Endodermal cell (in vitro differentiated cells): ENCODE results near the gene LRP11. TPM values are rescaled to one million over a fixed set of nuclear protein-coding genes. Genes with fewer than 3 reads are reported as not detected.
"Not testable (repeated sequence)": the region's sequence is repeated elsewhere in the genome, so short reads cannot be mapped to it uniquely, and the experiment has no call there.

Source experiments
- DNase-seq: peaks from one replicate; pipeline ENCODE4 v3.0.0-alpha.2; 2017
- H3K27ac ChIP-seq: 2 replicates; pipeline ENCODE4 v1.5.1; 2013; ENCODE audit warnings: mild to moderate bottlenecking, low read depth, low read length, moderate library complexity
- H3K27me3 ChIP-seq: 2 replicates; pipeline ENCODE4 v1.6.1; 2013; ENCODE audit warnings: mild to moderate bottlenecking, low read length, moderate library complexity; ENCODE audit not compliant: insufficient read depth, control insufficient read depth, poor library complexity, severe bottlenecking
- H3K36me3 ChIP-seq: 2 replicates; pipeline ENCODE4 v1.7.0; 2013; ENCODE audit warnings: mild to moderate bottlenecking, low read length, moderate library complexity; ENCODE audit not compliant: control insufficient read depth, insufficient read depth
- H3K4me1 ChIP-seq: one replicate; pipeline ENCODE4 v1.7.0; 2013; ENCODE audit warnings: low read length; ENCODE audit not compliant: control insufficient read depth, insufficient read depth
- H3K4me3 ChIP-seq: 2 replicates; pipeline ENCODE4 v1.5.1; 2013; ENCODE audit warnings: mild to moderate bottlenecking, low read length, moderate library complexity
- H3K9ac ChIP-seq: 2 replicates; pipeline ENCODE4 v1.6.1; 2013; ENCODE audit warnings: mild to moderate bottlenecking, low read length, moderate library complexity; ENCODE audit not compliant: poor library complexity, severe bottlenecking; ENCODE audit errors: extremely low read depth
- H3K9me3 ChIP-seq: 2 replicates; pipeline ENCODE4 v1.6.1; 2013; ENCODE audit warnings: mild to moderate bottlenecking, low read length, moderate library complexity; ENCODE audit not compliant: control insufficient read depth
- H3K27ac Mint-ChIP-seq: 2 replicates; pipeline ENCODE4 v1.8.0; 2020; ENCODE audit warnings: mixed read lengths
- H3K27me3 Mint-ChIP-seq: 2 replicates; pipeline ENCODE4 v1.8.0; 2021; ENCODE audit warnings: mild to moderate bottlenecking, mixed read lengths; ENCODE audit not compliant: insufficient read depth
- H3K36me3 Mint-ChIP-seq: 2 replicates; pipeline ENCODE4 v1.8.0; 2020; ENCODE audit warnings: low read depth, mixed read lengths
- H3K4me1 Mint-ChIP-seq: 2 replicates; pipeline ENCODE4 v1.8.0; 2020; ENCODE audit warnings: mixed read lengths
- H3K4me3 Mint-ChIP-seq: 2 replicates; pipeline ENCODE4 v1.8.0; 2020; ENCODE audit warnings: mild to moderate bottlenecking, moderate library complexity, mixed read lengths
- H3K9me3 Mint-ChIP-seq: 2 replicates; pipeline ENCODE4 v1.8.0; 2020; ENCODE audit warnings: mild to moderate bottlenecking, mixed read lengths
- CTCF ChIP-seq: fragments of 200-600 bp; sonication (generic); conservative IDR thresholded peaks from 2 replicates; pipeline ENCODE4 v1.5.0; 2021; ENCODE audit warnings: antibody characterized with exemption, mild to moderate bottlenecking
- WGBS, 2 experiments: methylation state at CpG; one replicate each; pipeline versions ENCODE4 v1.1.5 to v1.1.7; 2013; ENCODE audit warnings: missing lambda C conversion rate in 2 of 2, mixed read lengths in 1 of 2; ENCODE audit not compliant: insufficient coverage in 1 of 2, insufficient read length in 1 of 2; 5-methylcytosine and 5-hydroxymethylcytosine counted together
- total RNA-seq, 2 donors: library from RNA; stranded (reverse); fragmentation: NEBNext Ultra II Directional in 1 of 2; extraction: Animal tissue kit (Norgen Biotek cat#: 25700) in 1 of 2; gene quantifications; 2 replicates in 1 of 2; 3 replicates in 1 of 2; pipeline ENCODE4 v1.2.1, GENCODE V29; 2021

Gene LRP11
- total RNA-seq, 2 donors from 2014 or later: 3.6 to 6.0 TPM

GRCh38 chr6:149862922-149863697, 1.0 kb downstream of the LRP11 start:
- peaks cover 15% of the 10 kb centered on the region for H3K4me1 Mint-ChIP-seq
- Histone ChIP-seq H3K9ac (no peak overlapping the region), H3K4me3 (peak overlapping the region; percentile 77), H3K4me1 (no peaks in the 10 kb centered on the region), H3K27me3 (peaks cover 45% of the 10 kb centered on the region), H3K9me3 (no peaks in the 10 kb centered on the region), H3K27ac (peak overlapping the region; percentile 56), H3K36me3 (no peaks in the 10 kb centered on the region)
- peak overlapping the region; percentile 53 for H3K4me3 Mint-ChIP-seq
- WGBS, 2 experiments: 4 to 5% methylated on average over 18 to 69 of the region's 69 CpGs
- H3K27me3 Mint-ChIP-seq: peaks cover 39% of the 10 kb centered on the region
- no peak for TF ChIP-seq CTCF
- no peak overlapping the region for H3K27ac Mint-ChIP-seq
- no peaks in the 10 kb centered on the region for H3K9me3 Mint-ChIP-seq
- no peaks in the 10 kb centered on the region for H3K36me3 Mint-ChIP-seq
- peak; percentile 81 for DNase-seq

- not testable (repeated sequence) for H3K27ac Mint-ChIP-seq, H3K36me3 ChIP-seq, DNase-seq, H3K4me1 ChIP-seq, H3K9me3 ChIP-seq, H3K36me3 Mint-ChIP-seq, H3K9me3 Mint-ChIP-seq, H3K9ac ChIP-seq, H3K4me3 ChIP-seq, H3K27ac ChIP-seq
- peaks cover 15% of the 10 kb centered on the region for H3K4me1 Mint-ChIP-seq
- WGBS, 2 experiments: 90 to 94% methylated on average over 2 to 7 of the region's 12 CpGs
- peaks cover 44% of the 10 kb centered on the region for H3K27me3 Mint-ChIP-seq
- peak overlapping the region; percentile 53 for H3K4me3 Mint-ChIP-seq
- peaks cover 49% of the 10 kb centered on the region for H3K27me3 ChIP-seq
Measured at GRCh38 chr6:149862424-149862738, 1.8 kb downstream of the LRP11 start.

- Mint-ChIP-seq H3K9me3 (no peaks in the 10 kb centered on the region), H3K27me3 (peaks cover 46% of the 10 kb centered on the region), H3K27ac (no peak overlapping the region), H3K4me3 (no peak overlapping the region), H3K4me1 (peaks cover 15% of the 10 kb centered on the region), H3K36me3 (no peaks in the 10 kb centered on the region)
- no peak overlapping the region for H3K9ac ChIP-seq
- no peak overlapping the region for H3K4me3 ChIP-seq
- H3K36me3 ChIP-seq: no peaks in the 10 kb centered on the region
- no peaks in the 10 kb centered on the region for H3K4me1 ChIP-seq
- no peaks in the 10 kb centered on the region for H3K9me3 ChIP-seq
- DNase-seq: no peak
- no peak overlapping the region for H3K27ac ChIP-seq
- peaks cover 53% of the 10 kb centered on the region for H3K27me3 ChIP-seq
- TF ChIP-seq CTCF: no peak
- WGBS, 2 experiments: 86 to 89% methylated on average over 12 to 14 of the region's 14 CpGs
Measured at GRCh38 chr6:149861603-149862423, 2.3 kb downstream of the LRP11 start.
